Fibroblast of gingiva (primary cell): ENCODE measurements around the gene SOWAHA.

Experiments used
- DNase-seq: peaks from one replicate; pipeline ENCODE4 v3.0.0-alpha.2; 2011; ENCODE audit warnings: low read depth

SOWAHA gene

DNA sequence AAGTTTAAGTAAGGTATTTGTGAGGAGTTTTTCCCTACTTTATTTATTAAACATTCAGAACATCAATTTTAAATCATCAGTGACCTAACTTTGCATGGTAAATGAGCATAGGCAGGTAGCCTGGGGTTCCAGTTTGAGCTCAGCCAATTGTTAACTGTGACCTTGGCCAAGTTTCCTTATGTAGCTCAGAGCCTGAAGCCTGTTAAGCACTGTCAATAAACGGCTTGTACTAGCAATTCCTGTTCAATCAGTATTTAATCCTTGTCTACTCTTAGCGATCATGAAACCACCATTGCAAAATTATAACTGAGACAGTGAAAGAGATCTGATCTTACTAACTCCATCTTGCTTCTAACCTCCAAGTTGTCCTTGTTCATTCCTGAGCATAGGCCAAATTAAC is 4.7 kb upstream of the SOWAHA start:
- DNase-seq = no peak

DNA sequence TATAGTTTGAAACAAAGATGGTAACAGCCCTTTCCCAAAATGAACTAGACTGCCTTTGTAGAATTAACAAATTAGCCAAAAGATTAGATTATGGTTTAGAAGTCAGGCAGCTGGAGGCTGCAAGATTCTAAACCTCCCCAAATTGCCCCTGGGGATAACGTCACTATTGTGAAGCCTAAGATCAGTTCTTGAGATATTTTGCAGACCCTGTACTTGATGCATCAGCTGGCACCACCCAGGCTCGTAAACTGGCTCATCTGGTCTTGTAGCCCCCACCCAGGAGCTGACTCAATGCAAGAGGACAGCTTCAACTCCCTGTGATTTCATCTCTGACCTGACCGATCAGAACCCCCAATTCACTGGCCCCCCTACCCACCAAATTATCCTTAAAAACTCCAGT is 4.2 kb upstream of the SOWAHA start:
- no peak for DNase-seq

DNA sequence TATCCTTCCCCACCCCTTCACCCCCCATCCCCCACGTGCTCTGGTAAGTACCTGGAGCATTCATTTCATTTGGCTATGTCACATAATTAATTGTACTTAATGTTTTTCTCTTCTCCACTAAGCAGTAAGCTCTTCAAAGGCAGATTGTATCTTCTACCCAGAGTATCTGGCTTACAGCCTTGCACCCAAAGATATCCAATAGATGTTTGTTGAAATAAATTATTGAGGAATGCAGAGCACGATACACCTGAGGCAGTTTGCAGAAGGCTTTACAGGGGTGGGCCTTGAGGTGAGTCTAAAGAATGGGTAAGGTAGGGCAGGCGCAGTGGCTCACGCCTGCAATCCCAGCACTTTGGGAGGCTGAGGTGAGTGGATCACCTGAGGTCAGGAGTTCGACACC is 2.5 kb upstream of the SOWAHA start:
- no peak for DNase-seq

DNA sequence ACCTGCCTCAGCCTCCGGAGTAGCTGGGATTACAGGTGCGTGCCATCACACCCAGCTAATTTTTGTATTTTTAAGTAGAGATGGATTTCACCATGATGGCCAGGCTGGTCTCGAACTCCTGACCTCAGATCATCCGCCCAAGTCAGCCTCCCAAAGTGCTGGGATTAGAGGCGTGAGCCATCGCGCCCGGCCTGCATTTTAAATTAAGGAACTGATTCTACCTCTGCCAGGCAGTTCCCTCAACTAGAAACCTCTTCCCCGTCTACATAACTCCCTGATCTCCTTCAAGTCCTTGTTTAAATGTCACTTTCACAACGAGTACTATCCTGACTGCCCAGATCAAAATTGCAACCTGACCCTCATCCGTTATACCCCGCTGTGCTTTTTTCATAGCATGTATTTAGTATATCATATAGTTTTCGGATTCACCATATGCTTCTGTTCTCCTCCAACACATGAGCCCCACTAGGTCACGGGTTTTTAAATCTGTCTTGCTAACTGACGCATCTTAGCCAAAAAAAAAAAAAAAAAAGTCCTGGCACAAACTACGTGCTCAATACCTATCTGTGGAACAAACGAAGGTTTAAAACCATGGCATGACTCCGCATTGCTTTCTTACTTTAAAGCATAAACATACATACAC is 858 bp upstream of the SOWAHA start:
- DNase-seq = no peak

DNA sequence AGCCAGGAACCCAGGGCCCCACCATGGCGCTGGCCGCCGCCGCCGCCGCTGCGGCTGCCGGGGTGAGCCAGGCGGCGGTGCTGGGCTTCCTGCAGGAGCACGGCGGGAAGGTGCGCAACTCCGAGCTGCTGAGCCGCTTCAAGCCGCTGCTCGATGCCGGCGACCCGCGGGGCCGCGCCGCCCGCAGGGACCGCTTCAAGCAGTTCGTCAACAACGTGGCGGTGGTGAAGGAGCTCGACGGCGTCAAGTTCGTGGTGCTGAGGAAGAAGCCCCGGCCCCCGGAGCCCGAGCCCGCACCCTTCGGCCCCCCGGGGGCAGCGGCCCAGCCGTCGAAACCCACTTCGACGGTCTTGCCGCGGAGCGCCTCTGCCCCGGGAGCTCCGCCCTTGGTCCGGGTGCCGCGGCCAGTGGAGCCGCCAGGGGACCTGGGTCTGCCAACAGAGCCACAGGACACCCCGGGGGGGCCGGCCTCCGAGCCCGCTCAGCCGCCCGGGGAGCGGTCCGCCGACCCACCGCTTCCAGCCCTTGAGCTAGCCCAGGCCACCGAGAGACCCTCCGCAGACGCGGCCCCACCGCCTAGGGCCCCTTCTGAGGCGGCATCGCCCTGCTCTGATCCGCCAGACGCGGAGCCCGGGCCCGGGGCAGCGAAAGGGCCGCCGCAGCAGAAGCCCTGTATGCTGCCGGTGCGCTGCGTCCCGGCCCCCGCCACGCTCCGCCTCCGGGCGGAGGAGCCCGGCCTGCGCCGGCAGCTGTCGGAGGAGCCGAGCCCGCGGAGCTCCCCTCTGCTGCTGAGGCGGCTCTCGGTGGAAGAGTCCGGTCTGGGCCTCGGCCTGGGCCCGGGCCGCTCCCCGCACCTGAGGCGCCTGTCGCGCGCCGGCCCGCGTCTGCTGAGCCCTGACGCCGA is 749 bp downstream of the SOWAHA start:
- no peak for DNase-seq

DNA sequence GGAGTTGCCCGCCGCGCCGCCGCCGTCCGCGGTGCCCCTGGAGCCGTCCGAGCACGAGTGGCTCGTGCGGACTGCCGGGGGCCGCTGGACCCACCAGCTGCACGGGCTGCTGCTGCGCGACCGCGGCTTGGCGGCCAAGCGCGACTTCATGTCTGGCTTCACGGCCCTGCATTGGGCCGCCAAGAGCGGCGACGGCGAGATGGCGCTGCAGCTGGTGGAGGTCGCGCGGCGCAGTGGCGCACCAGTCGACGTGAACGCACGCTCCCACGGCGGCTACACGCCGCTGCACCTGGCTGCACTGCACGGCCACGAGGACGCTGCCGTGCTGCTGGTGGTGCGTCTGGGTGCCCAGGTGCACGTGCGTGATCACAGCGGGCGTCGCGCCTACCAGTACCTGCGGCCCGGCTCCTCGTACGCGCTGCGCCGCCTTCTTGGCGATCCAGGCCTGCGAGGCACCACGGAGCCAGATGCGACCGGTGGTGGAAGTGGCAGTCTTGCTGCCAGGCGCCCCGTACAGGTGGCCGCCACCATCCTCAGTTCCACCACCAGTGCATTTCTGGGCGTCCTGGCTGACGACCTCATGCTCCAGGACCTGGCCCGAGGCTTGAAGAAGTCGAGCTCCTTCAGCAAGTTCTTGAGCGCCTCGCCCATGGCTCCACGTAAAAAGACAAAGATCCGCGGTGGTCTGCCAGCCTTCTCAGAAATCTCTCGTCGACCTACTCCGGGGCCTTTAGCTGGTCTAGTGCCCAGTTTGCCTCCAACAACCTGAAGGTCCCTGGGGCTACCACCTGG is 1.6 kb downstream of the SOWAHA start:
- no peak for DNase-seq

DNA sequence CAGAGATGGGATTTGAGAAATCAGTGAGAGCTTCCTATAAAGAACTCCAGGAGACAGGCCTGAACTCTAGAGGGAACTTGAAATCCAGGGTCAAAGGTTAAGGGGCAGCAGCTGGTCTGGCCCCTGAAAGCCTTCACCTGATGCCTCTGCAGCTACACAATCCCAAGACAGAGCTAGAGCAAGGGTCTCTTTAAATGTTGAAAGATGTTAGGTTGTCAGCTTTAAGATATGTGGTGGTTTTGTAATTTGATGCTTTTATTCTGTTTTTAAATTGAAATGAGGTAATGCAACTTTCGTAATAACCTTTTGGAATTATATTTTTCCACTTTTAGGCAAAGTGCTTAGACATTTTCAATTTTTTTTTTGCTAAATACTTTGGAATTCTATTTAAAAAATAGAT is 2.4 kb downstream of the SOWAHA start:
- peak; percentile 56 for DNase-seq

DNA sequence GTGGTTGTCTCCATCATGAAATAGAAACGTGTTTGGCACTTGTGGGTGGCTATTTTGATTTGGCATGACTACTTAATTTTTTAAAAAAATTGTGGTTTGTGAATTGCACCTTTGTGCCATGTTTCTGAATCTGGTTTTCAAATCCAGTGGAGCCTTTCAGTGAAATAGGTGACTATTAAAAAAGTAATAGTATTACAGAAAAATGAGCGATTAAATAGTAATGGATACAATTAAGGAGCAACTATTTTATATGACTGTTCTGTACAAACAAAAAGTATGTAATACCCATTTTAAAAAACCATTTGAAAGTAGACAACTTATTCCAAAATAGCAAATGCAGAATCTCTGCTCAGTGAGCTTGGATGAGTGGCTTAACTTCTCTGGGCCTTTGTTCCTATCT is 3.0 kb downstream of the SOWAHA start:
- DNase-seq = no peak

DNA sequence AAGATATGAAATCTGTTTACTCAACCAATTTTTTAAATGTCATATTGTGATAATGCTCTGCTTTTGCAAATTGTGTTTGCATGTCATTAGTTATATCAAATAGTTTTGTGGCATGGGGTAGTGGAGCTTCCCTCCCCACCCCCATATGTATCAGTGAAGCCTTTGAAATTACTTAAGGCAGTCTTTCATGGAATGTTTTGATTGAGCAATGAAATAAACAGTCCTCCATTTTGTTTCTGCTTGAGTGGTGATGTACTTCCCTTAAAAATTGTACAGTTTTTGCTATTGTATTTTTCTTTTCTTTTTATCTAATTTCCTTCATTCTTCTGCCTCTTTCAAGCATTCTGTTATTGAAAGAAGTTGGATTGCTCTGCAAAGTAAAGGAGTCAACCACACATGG is 3.5 kb downstream of the SOWAHA start:
- DNase-seq = peak; percentile 37

DNA sequence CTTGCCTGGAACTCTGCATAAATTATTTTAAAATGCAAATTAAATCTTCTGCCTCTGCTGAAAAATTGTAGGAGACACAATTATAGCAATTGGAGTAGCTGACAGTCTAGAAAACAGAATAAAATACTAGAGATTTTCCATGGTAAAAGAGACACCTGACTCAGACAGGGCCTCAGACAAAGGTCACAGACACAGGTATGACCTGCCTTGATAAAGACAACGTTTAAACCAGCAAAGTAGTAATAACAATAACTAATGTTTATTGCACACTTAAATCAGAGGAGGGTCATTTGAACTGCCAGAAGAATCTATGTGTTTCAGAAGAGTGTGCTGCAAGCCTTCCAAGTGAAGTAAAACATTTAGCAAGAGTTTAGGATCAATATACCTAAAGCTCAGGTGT is 3.9 kb downstream of the SOWAHA start:
- no peak for DNase-seq

DNA sequence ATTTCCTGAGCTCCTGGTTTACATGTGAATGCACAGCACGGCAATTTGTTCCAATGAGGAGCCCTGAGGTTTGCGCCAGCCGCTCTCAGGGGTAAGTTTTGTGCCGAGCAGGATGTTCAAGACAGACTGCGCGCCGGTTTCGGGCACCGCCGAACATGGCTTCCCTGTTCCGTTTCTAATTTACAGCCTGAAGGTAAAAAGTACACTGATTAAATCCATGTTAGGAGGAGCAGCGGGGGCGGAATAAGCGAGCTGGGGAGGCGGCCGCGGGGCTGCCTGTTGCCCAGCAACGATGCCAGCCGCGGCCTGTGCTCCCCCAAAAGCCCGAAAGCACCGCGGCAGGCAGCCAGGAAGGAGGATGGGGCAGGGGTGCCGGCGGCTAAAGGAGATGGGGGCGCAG is 6.4 kb downstream of the SOWAHA start:
- no peak for DNase-seq

DNA sequence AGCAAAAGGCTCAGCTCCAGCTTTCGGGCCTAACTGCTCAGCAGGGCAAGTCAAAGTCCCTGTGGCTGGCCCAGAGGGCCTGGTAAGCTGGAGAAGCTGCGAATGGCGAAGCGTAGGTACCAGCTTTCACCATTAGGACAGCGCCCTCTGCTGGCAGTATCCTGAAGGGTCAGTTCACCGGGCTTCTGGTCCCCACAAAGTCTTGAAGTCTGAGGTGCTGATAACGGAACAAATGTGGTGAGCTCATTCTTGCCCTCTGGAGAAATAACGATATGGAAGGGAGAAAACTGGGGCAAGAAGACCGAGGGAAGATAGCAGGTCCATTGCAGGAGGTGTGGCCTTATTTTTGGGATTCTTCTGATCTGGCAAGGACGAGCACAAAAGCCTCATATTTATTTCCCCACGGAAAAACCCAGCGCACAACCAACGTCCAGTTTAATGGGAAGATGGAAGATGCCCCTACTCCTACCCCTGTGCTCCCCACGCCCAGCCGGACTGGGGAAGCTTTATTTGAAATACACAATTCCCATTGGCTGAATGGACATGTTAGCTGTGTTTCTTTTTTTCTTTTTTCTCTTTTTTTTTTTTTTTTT is 7.2 kb downstream of the SOWAHA start:
- peak; percentile 84 for DNase-seq

DNA sequence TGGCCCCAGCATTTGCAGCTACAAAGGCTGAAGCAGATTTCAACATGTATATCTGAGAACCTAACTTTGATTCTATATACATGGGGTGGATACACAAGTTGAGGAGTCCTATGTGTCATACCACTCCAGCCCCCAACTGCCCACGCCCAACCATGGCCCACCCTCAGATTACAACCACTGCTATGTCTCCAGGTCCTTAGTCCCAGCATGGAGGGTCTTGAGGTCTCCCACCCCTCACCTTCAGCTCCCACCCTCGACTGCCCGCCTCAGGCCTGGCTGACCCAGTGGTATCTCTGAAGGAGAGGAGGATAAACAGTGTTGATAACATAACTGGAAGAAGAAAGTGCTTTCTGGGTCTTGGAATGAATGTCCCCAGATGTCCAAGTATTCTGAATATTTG is 8.2 kb downstream of the SOWAHA start:
- DNase-seq = no peak

DNA sequence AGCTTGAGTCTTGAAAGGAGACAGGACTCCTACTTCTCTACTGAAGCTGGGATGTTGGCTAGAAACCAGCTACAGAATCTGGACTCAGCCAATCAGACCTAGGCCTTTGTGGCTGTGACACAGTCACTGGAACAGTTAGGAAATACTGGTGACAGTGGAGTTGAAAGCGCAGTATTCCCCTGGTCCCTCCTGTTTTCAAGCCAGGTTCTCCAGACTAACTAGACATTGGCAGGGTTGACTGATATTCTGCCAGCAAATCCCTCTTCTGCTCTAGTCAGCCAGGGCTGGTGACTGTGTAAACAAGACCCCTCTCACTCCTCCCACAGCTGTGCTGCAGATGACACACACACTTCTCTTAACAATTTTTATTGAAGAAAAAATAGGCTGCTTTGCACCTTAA is 8.7 kb downstream of the SOWAHA start:
- DNase-seq = peak; percentile 34

DNA sequence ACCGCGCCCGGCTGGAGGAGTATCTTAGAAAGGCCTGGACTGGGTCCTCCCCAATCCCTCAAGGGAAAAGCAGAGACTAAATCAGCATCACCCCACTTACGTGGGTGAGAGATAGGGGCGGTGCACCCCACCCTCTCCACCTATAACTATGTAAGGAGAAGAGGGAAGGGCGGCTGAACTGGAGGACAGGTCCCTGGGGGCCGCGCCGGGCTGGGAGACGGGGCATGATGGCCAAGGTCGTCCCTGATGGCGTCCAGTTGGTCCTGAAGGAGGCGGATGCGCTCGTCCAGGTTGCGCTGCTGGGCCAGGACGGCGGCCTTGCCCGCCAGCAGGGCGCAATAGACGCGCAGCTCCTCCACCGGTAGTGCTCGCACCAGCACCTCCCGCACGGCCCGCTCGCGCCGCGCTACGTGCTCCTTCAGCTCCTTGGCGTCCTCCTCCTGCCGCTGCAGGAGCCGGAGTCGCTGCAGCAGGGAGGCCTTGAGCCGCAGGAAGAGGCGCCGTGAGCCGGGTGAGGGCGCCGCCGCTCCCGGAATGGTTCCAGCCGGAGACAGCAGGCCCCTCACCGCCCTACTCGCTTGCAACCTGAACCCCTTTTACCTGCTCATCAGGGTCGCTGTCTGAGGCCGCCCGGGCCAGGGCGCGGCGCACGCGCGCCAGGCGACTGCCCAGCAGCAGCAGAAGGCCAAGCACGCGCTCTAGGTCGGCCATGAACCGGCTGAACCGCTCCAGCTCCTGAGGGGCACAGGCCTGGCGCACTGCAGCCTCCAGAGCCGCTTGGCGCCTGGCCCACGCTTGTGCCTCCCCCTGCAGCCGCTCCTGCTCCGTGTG is 9.8 kb downstream of the SOWAHA start:
- DNase-seq = no peak

DNA sequence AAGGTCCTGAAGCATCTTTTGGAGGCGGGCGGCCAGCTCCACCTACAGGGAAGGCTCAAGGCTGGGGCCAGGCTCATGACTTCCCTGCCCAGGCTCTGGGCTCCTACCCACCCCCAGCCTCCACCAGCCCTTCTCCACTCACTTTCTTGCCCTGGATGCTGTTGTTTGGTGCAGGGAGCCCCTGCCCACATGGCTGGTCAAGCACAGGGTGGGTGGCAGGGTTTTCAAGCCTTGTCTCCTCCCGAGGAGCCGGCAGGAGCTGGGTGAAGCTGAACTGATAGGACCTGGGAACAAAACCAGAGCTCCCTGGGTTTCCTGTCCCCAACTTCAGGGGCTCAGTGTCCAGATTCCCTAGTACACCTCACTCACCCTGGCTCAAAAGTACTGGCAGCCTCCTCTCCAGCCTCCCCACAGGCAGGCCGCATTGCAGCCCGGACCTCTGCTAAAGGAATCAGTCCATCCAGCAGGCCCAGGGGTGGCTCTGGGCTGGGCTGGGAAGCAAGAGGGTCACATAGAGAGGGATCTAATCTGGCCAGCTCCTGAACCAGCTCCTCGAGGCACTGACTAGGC is 10.5 kb downstream of the SOWAHA start:
- DNase-seq = no peak

DNA sequence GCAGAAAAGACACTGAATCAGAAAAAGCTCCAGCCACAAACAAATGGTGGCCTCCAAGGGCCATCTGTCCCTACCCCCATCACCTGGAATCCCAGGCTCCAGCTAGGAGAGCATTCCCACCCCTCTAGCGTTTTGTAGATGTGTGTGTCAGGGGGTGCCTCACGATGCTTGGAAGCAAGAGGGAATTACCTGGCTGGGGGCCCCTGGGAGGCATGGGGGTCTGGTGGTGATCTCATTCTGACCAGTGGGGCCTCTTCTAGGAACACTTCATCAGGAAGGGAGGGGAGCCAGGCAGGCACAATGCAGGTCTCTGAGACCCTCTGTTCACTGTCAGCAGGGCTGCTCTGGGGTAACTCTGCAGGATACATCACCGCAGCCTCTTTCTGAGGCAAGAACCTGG is 11.3 kb downstream of the SOWAHA start:
- no peak for DNase-seq

DNA sequence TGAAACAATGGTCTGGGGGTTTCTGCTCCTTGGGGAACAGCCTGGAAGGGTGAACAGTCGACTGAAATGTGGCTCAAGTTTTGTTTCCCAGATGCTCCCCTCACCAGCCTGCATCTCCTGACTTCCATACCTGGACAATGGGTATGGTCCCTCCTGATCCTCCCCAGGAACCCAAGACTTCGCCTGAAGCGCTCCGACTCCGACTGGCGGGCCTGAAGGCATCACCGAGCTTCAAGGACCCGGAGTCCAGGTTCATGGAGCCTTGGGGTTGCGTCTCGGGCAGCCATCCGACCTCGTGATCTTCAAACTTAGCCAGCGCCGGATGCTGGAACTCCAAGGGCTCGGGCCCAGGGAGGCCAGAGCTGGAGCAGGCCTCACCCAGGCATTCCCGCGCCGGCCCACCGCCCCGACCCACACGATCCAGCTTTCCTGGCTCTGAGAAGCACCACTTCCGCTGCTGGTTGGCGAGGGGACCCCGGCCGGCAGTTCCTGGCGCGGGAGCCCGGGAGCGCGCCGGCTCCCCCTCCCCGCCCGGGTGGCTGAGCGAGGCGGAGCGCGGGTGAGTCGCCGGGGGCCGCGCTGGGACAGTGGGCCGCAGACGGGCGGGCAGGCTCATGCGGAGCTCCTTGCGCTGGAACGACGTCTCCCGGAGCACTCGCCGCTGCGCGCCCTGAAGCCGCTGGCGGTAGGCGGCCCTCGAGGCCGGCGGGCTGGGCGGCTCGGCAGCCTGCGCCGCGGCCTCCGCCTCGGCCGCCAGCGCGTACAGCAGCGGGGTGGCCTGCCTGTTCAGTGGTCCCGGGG is 12.1 kb downstream of the SOWAHA start:
- DNase-seq = no peak

DNA sequence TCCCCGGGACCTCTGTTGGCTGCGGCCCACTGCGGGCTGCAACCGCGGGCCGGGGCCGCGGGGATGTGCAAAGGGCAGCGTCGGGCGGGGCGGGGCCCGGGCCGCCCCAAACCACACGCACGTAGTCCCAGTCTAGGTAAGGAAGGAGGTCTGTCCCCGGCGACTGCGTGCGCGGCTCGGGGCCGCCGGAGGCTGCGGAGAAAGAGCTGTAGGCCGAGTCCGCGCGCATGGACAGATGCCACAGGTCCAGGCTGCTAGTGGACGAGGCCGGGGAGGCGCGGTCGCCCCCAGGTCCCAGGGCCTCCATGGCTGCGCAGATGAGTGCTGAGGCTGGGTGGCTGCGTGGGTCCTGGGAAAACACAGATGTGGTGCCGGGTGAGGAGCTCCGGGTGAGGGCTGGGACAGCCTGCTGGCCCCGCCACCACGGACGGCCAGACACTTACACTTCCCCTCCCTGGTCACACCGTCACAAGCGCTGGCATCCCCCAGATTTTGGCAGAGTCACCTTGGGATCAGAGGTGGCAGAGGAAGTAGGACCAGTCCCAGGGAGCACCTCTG is 12.8 kb downstream of the SOWAHA start:
- DNase-seq = no peak
